T-helper 1 cell (primary cell): ENCODE measurements around the gene CDH4.

ENCODE experiments used
- DNase-seq, 5 donors: peaks; one replicate each; pipeline ENCODE4 v3.0.0-alpha.2; 2012 to 2020

The CDH4 gene

DNA sequence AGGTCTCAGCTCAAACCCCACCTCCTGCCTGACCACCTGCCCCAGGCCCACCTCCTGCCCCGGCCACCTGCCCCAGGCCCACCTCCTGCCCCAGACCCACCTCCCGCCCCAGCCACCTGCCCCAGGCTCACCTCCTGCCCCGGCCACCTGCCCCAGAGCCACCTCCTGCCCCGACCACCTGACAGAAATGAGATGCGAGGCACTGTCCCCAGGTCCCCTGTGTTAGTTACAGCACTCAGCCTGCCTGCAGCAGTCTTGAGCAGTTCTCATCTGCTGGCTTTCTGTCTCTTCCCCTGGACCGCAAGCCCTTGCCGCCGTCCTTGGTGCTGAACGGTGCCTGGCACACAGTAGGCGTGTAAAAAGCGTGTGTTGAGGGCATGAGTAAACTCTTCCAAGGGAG is 79.5 kb downstream of the CDH4 start:
- peak in 4 of 5 donors; percentile 8 to 34 (median 20) for DNase-seq

DNA sequence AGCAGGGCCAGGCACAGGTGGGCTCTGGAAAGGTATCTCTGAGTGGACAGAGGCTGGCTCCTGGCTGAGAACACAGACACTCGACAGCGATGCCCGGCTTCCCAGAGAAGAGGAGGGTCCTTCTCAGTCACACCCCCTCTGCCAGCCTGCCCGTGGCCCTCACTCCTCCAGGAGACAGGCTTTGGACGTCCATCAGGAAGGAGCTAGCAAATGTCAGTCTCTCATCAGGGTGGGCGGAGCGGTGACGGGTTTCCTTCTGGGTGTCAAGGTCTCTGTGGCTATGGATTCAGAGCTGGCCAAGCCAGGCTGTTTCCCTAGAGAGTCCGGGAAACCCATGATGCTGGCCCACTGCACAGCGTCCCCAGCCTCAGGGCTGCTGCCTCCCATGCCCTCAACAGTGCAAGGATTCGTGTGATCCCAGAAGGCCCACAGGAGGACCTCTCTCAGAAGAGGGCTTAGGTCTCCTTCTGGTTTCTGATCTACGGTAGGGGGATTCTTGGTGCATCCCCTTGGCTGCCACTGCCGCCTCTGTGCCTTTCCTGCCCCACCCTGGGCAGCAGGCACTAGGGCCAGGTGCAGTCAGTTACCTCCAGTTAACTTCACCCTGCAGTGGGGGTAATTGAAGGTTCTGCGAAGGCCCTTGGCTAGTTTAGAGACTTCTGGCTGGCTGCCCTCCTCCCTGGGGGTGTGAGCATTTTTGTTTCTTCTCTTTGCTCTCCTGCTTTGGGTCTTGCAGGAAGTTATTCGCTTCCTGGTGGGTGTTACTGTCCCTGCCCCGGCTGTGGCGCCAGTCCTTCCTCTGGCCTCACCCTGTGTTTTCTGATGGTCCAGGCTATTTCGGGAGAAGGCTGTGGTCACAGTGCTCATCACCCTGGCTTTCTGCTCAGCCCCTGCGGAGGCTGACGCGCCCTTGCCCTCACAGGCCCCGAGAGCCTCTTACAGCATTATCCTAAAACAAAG is 80.2 kb downstream of the CDH4 start:
- no peak for DNase-seq

DNA sequence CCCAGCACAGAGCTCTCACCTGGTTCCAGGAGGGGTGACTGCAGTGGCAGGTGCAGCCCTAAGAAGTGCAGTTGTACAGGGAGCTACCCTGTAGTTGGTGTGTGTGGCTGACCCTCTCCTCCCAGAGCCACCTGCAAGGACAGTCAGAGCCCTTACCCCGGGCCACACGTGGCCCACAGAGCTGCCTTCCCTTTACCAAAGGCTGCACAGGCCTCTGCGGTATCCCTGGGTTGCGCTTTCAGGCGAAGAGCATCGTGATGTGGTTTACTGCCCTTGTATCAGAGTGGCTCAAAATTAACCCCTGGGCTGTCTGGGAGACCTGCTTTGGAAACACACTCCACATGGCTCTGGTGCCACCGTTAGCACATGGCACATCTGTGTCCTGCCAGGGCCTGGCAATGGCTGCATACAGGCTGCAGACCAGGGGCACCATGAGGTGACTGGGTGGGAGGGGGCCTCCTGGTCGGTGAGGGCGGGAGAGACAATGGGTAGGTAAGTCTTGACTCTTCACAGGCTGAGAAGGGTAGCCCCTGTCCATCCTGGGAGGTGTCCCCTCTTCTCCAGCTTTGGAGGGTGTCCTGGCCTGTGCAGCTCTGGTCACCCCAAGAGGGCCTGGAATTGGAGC is 81.5 kb downstream of the CDH4 start:
- no peak for DNase-seq

DNA sequence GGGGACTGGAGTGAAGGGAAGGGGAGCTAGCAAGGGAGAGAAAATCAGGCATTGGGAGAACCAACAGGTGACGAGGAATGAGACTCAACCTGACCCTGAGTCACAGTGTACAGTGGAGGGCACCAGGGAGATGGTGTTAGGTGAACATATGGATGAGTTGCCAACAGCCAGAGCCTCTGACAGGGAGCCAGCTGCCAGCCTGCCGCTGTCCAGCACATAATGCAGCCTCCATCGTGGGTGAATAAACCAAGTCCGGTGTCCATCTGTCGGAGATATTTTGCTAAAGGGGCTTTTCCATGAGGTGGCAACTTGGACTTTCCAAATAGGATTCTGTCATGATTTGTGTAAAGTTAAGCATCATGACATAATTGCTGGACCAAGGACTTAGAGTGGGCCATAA is 88.1 kb downstream of the CDH4 start:
- DNase-seq, result no peak

DNA sequence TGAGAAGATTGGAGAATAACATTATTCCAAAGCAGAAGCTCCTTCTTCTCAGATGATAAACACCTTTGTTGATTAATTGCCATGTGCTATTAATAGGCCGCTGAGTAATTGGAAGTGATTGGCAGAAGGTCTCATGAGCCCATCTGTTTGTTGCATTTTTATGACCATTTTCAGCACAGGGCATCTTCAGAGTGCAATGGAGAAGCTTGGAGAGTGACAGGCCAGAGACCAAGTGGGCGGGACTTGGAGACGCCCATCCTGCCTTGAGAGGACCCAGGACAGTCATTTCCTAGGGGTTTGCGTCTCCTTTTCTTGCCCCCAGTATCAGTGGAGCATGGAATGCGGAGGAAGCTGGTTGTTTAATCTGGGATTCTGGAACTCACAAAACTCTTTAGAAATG is 89.5 kb downstream of the CDH4 start:
- DNase-seq, result no peak

DNA sequence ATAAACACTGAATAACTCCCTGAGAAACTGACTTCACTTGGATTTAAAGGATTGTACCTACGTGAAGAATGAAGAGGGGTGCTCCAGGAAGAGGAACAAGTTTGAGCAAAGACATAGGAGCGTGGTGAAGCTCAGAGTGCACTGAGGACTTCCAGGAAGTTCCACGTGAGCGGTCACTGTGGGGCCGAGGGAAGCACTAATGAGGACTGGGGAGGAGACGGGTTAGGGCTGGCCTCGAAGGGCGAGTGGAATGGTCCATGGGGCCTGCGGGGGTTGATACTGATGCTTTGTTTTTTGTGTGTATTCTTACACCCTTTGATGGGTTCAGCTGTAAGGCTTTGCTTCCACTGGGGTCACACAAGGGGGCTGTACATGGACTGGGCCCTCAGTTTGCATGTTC is 91.9 kb downstream of the CDH4 start:
- no peak for DNase-seq

DNA sequence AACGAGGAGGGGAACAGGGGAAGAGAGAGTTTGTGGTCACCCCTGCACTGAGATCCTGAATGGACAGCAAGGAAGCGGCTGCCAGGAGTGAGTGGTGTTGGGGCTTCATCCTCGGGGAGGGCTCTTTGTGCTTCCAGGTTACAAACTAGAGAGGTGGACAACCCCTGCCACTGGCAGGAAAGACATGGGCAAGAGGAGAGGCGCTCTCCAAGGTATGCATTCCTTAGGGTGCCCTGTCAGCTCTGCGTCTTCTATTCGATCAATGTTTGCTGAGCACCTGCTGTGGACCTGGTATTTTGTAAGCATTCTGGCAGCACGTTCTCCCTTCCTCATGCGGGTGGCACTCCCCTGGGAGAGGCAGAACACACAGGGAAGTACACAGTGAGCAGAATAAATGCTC is 93.6 kb downstream of the CDH4 start:
- DNase-seq, result no peak

DNA sequence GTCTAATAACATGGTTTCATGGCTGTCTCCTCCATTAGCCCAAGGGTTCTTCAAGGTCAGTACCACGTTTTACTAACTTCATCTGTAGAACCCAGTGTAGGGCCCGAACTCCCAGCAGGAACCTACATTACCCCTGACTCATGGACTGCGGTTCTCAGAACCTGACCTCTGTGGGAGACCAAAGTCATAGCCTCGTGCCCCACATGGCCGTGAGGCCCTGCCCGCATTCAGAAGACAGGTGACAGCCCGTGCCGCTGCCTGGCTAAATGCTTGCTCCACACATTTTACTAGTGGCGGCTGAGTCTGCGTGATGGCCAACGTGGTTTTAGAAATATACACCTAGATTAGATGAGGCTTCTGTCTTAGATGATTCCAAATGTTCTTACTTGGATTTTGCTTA is 94.9 kb downstream of the CDH4 start:
- DNase-seq, result no peak

DNA sequence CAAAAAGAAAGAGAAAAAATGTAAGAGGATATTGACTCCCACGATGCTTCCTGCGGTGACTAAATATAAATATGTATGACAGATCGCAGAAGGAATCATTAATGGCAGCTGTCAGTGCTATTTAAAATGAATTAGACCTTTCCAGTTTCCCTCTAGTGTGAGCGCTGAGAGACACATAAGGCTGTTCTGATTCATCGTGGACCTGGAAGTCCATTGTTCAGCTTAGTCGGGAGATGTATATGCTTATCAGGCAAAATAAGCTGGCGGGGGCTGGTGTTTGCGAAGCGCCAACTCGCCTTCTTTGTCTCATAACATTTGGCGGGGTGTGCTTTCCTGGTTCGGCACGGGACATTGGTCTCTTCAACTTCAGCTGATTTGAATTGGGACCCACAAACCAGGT is 95.4 kb downstream of the CDH4 start:
- DNase-seq, result no peak

DNA sequence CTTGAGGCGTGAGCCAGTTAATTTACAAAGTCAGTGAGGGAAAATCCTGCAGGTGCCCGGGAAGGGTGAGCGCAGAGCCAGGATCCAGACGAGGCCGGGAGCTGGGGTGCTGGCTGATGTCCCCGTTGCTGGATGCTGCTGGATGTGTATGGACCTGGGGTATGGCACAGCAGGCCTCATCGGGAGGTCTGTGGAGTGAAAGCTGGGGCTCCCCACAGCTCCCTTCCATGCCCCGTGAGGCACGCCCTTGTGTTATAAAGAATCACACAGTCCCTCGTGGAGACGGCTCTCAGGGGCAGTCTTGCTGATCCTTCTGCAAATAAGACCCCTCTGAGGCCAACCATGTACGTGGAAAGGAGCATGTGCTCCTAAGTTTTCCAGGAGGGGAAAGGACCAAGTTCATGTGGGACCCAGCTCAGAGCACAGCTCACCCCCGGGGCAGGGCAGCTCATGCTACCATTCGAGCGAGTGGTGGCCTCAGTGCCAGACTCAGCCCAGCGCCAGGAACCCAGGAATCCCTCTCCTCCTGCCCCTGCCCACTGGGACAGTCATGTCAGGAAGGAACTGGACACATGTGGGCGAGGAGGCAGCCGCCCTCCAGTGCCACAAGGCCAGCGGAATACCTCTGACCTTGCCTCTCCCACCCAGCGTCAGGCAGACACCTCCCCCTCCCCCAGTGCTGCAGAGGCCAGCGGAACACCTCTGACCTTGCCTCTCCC is 97.5 kb downstream of the CDH4 start:
- no peak for DNase-seq

DNA sequence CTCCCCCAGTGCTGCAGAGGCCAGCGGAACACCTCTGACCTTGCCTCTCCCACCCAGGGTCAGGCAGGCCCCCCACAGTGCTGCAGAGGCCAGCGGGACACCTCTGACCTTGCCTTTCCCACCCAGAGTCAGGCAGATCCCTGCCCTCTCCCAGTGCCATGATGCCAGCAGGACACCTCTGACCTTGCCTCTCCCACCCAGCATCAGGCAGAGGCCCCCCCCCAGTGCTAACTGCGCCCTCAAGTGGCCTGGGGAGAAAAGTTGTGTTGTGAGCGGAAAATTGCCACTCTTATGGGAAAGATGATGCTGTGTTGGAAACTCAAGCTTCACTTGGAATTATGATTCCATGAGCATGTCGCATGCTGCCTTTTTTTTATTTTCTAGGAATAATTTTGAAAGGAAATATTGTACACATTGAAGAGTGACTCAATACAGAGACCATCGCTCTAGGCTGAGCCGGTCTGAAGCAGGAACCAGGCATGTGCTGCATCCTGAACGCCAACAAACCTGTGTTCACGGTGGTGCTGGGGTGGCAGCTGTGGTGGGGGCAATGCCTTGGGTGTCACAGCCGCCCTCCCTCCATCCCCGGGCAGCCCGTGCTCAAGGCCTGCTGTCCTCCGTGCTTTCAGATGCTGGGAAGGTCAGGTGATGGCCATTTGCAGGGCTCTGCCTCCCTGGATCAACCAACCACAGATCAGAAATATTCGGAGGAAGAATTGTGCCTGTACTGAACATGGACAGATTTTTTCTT is 98.6 kb downstream of the CDH4 start:
- DNase-seq, result no peak

DNA sequence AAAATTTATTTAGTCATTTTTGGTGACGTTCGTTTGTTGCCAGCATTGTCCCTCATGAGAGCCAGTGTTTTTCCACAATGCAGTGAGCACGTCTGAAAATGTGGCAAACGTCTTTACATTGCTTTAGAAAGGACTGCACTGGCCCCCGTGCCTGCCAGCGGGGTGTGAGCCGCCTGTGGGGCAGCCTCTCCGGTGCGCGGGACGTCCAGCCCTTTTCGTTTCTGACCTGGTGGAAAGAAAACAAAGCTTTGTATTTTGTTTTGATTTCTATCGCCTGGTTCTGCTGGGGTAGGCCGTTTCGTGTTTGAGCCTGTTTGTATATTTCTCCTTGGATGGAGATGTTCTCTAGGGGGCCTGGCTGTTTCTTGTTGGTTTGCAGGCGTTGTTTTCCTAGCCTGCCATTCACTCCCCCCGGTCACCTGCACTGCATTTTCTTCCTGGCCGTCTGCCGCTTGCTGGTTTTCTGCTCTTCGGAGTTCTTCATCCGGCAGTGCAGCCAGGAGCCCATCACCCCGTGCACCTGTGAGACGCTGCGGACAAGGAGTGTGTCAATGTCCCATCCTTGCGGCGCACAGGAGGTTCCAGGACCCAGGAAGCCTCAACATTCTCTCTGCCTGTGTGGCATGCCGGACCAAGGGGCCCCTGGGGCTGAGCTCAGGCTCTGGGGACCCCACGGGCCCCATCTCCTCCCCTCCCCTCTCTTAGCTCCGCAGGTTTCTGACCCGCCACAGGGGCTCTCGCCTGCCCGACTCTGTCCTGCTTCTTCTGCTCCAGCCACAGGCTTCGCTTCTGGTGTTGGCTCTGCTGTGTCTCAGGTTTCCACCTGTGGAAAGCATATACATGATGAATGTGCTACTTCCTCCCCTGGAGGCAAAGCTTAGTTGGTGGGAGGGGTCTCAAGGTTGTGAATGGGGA is 100.5 kb downstream of the CDH4 start:
- DNase-seq, result no peak

DNA sequence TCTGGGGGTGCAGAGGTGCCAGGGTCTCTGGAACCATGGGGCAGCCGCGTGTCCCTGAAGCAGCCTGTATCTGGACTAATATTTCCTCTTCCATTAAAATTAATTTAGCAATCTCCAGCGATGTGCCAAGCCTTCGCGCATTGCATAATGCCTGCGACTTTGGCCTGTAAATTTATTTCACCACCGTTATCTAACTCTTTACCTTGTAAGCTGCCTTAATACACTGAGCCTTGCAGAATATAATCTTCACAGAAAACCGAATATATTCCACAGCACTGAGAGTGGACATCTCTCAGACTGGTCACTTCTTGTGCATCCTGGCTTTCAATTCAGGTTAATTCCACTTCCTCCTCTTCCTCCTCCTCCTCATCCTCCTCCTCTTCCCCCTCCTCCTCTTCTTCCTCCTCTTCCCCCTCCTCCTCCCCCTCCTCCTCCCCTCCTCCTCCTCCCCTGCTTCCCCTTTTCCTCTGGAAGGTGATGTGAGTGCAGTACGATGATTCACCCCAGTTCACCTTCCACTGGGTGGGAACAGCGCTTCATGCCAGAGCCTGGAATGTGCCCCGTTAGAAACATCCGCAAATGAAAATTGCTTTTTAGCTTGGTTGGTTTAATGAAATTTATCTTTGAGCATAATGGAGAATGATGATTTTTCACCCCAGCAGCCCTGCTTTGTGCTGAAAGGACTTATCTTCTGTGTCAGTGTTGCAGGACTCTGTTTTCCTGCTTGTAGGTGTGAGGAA is 101.4 kb downstream of the CDH4 start:
- no peak for DNase-seq

DNA sequence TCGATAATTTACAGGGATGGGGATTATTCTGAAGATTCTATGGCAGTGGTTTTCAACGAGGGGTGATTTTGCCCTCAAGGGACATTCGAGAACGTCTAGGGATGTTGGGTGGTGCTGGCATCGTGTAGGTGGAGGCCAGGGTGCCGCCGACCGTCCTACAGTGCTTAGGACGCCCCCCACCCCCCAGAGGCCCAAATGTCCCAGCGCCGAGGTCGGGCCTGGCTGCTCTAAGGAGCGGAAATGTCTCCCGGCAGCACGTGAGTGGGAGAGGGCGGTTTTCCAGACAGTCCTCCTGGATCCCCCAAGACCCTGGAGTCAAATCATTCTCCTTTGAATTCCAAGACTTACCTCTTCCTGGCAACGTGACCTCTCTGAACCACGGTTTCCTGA is 101.9 kb downstream of the CDH4 start:
- DNase-seq, result no peak

DNA sequence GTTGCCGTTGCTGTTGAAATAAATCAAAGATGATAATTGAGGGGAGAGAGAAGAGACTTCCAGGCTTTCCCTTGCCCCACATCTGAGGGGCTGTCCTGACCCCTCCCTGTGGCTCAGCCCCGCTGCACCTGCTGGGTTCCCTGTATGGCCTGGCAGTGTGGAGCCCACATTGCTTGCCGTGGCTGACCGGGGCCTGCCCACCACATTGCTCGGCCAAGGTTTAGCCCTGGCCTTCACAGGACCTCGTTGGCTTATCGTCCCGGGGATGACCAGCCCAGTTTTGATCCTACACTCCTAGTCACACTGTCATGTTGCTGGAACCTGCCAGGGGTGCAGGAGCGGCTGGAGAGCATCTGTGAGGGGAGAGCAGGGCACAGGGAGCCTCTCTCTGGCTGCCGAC is 102.4 kb downstream of the CDH4 start:
- DNase-seq, result no peak

DNA sequence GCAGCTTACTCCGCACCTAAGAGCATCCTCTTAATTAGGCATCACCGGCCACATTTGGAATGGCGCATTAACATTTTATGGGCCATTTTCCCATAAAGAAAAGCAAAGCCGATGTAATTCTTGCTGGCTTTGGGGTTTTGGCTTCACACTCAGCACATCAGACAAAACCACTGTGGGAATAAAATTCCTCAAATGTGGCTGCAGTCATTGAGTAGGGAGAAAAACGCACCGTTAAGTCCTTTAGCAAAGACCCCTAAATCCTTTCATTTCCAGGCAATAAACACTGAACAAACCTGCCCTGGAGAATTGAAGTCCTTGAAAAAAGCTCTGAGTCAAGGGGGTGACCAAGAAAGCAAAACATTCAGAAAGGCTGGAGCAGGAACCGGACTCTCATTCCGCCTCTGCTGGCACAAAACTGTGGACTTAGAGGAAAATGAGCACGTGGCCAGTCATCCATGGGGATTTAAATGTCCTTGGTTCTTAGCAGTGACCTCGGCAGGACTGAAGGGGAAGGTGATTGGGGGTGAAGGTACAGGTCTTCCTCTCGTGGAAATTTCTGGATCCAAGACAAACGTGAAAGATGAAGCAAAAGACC is 102.9 kb downstream of the CDH4 start:
- DNase-seq, result no peak

DNA sequence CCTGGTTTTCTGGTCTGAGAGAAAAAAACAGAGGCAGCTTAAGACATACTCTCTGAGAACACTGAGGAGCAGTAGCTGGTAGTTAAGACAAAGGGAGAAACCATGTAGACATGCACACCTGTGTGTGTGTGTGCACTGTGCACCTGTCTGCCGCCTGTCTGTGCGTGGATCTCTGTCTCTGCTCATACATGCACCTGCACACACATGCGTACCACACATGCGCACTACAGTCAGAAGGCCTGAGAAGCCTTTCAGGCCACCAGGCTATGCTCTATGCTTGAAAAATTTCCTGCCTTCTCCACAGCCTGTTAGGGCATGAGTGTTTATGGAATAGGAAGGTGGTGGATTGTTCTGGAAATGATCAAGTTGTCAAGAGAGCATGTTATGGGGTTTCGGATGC is 103.5 kb downstream of the CDH4 start:
- no peak for DNase-seq

DNA sequence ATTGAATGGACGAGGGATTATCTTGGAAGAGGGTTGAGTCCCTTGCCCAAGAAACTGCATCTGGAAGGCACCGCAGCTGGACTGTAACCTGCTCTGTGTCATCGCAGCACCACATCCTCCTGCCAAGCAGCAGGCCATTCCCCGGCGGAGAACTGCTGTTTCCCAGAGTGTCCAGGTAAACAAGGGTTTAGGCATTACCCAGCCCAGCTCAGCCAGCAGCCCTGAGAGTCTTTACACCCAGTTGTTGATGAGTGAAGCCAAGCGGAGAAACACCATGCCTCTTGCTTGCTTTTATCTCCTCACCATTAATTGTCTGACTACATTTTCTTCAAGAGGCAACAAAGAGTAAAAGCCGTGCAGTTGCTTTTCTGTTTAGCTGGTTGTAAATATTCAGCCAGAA is 104.1 kb downstream of the CDH4 start:
- no peak for DNase-seq

DNA sequence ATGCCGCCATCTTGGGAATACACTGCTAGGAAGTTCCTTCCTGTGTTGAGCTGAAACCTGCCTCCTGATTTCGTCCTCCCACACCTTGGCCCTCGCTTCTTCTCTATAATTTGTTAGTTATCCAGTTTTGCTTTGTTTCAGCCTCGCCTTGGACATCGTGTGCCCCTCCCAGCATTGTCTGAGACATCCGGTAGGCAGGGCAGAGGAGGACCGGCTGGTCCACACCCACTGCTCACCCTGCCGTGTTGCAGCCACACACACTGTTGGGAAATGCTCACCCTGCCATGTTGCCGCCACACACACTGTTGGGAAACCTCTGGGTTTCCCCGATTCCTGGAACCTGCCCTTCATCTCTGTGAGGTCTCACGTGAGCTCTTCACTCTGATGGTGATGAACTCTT is 105.1 kb downstream of the CDH4 start:
- no peak for DNase-seq

DNA sequence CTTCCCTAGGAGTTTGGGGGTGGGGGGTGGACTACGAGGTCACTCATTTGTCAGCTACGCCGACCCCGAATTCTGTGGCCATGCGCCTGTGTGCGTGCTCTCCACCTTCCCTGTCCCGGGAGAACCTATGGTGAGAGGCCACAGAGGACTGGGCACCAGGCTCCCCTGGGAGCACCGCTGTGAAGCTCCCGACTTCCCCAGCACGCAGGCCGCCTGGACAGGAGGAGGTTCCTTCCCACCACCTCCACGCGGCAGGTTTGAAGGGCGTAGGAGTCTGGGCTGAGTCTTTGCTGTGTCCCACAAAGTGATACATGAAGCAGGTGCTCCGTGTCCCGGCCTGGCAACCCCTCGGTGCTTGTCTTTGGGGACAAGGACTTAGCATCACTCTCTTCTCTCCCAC is 107.2 kb downstream of the CDH4 start:
- no peak for DNase-seq

DNA sequence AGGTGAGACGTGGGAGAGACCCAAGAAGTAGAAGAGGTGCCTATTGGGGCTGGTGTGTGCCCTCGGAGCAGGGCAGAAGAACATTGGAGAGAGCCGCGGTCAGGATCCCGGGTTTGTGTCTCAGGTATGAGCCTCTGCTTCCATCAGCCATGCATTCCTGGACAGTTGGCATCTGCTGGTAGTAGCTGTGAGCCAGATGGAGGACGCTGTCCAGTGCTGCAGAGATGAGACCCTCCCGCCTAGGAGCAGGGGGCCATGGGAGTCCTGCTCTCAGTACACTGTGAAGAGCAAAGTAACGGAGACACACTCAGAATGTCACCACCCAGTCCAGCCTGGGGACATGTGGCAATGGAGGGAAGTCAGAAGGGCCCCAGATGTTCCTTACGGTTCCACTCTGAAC is 108.2 kb downstream of the CDH4 start:
- no peak for DNase-seq
